Uterus (tissue), 2 donors: ENCODE data around the gene SVBP.
"Not testable (repeated sequence)": the region's sequence is repeated elsewhere in the genome, so short reads cannot be mapped to it uniquely, and the experiment has no call there.

Source experiments
- CTCF ChIP-seq, 4 experiments: fragments of 200-600 bp in 2 of 4; fragments of 450-650 bp in 2 of 4; sonication (generic) in 2 of 4; IDR thresholded peaks; one replicate each; pipeline ENCODE4 v1.5.1; 2016 to 2019; ENCODE audit warnings: antibody characterized with exemption in 4 of 4, mild to moderate bottlenecking in 2 of 4, moderate library complexity in 1 of 4
- POLR2A ChIP-seq, 2 donors: fragments of 450-650 bp; IDR thresholded peaks; one replicate each; pipeline ENCODE4 v1.6.1; 2016; ENCODE audit warnings: antibody characterized with exemption in 2 of 2, mild to moderate bottlenecking in 1 of 2, moderate library complexity in 1 of 2

- not testable (repeated sequence) for TF ChIP-seq POLR2A, CTCF (IDR thresholded peaks at IDR 0.05)
Measured at GRCh38 chr1:42859366-42859765, 42.2 kb upstream of the SVBP start.
